Spleen (tissue), 11 donors: ENCODE measurements around the gene ENTPD8. TPM values are rescaled to one million over a fixed set of nuclear protein-coding genes. Genes with fewer than 3 reads are reported as not detected.

Source experiments
- DNase-seq: peaks from one replicate; pipeline ENCODE4 v3.0.0-alpha.2; 2020
- H3K27ac ChIP-seq, 8 donors: fragments of 200-600 bp; sonication (generic) in 7 of 8; 1 replicate in 4 of 8; 2 replicates in 4 of 8; pipeline versions ENCODE4 v1.5.0 to v1.8.0; 2016 to 2021; ENCODE audit warnings: inconsistent platforms in 4 of 8, mild to moderate bottlenecking in 4 of 8, moderate library complexity in 1 of 8
- H3K27me3 ChIP-seq, 7 donors: fragments of 200-600 bp; sonication (generic) in 6 of 7; replicated peaks in 1 of 7; 1 replicate in 4 of 7; 2 replicates in 3 of 7; pipeline versions ENCODE4 v1.5.0 to v1.8.0; 2016 to 2021; ENCODE audit warnings: inconsistent platforms in 3 of 7, mild to moderate bottlenecking in 1 of 7
- H3K36me3 ChIP-seq, 6 donors: fragments of 200-600 bp; sonication (generic) in 5 of 6; 1 replicate in 4 of 6; 2 replicates in 2 of 6; pipeline versions ENCODE4 v1.5.0 to v1.8.0; 2016 to 2021; ENCODE audit warnings: inconsistent platforms in 2 of 6
- H3K4me1 ChIP-seq, 6 donors: fragments of 200-600 bp; sonication (generic) in 5 of 6; 1 replicate in 3 of 6; 2 replicates in 3 of 6; pipeline versions ENCODE4 v1.5.0 to v1.8.0; 2016 to 2021; ENCODE audit warnings: inconsistent platforms in 3 of 6
- H3K4me3 ChIP-seq, 8 donors: fragments of 200-600 bp; sonication (generic) in 7 of 8; 1 replicate in 4 of 8; 2 replicates in 4 of 8; pipeline versions ENCODE4 v1.5.0 to v1.8.0; 2016 to 2021; ENCODE audit warnings: inconsistent platforms in 4 of 8, mild to moderate bottlenecking in 4 of 8, moderate library complexity in 2 of 8
- H3K9me3 ChIP-seq, 8 donors: fragments of 200-600 bp; sonication (generic) in 7 of 8; 1 replicate in 4 of 8; 2 replicates in 4 of 8; pipeline versions ENCODE4 v1.5.0 to v1.8.0; 2016 to 2021; ENCODE audit warnings: inconsistent platforms in 4 of 8
- CTCF ChIP-seq, 11 experiments: fragments of 200-600 bp in 7 of 11; fragments of 450-650 bp in 4 of 11; sonication (generic) in 4 of 11; IDR thresholded peaks in 8 of 11; conservative IDR thresholded peaks in 3 of 11; 1 replicate in 7 of 11; 2 replicates in 4 of 11; pipeline versions ENCODE4 v1.4.0 to v1.8.0; 2016 to 2021; ENCODE audit warnings: antibody characterized with exemption in 11 of 11, inconsistent platforms in 4 of 11, mild to moderate bottlenecking in 1 of 11
- POLR2A ChIP-seq, 3 donors: fragments of 450-650 bp; IDR thresholded peaks; one replicate each; pipeline ENCODE4 v1.5.1; 2017; ENCODE audit warnings: antibody characterized with exemption in 3 of 3, mild to moderate bottlenecking in 1 of 3
- POLR2AphosphoS5 ChIP-seq, 3 donors: sonication (generic); formaldehyde crosslinking; IDR thresholded peaks; one replicate each; pipeline ENCODE4 v1.5.1; 2017; ENCODE audit warnings: antibody characterized with exemption in 3 of 3
- WGBS, 5 donors: extraction: QIAGEN DNeasy Blood & Tissue Kit in 3 of 5; methylation state at CpG; one replicate each; pipeline versions ENCODE4 v1.1.5 to v1.1.7; 2013 to 2018; 5-methylcytosine and 5-hydroxymethylcytosine counted together
- intact Hi-C: fragments of 100-400 bp; cut with DNase I; formaldehyde crosslinking; loops from one replicate; pipeline ENCODE4 v1.15.0; 2023; ENCODE audit warnings: low total_unique reads
- polyA plus RNA-seq, 3 donors: library from polyadenylated mRNA; stranded (reverse); fragments of 200-250 nt; gene quantifications; one replicate each; pipeline ENCODE4 v1.2.1, GENCODE V29; 2013
- total RNA-seq, 7 donors: library from RNA; depleted of rRNA in 3 of 7; stranded (reverse); fragments of >200 nt in 3 of 7; fragmentation: NEBNext Ultra II Directional in 4 of 7; extraction: Animal tissue kit (Norgen Biotek cat#: 25700) in 4 of 7; gene quantifications; one replicate each; pipeline versions ENCODE4 v1.1.0 to v1.2.1, GENCODE V29; 2016 to 2021
- donor health status: healthy with polysubstance abuse.
- donor health status: DM: no; HTN: no; CAD: no; lungs with moderate emphysema.
- donor health status: DM: no; HTN: no; CAD: no.
- donor health status: Bipolar disorder and iron deficiency.
- donor health status: healthy.
- donor health status: DM: no; HTN: no; CAD: no.
- donor health status: DM: yes; HTN: yes; CAD: no.

The ENTPD8 gene
- total and polyA plus RNA-seq, 10 donors, result 0.07 to 0.37 (median 0.18) TPM; not detected in 4

GRCh38 chr9:137390553-137391410, 50.4 kb downstream of the ENTPD8 start:
- H3K27me3 ChIP-seq, result no peaks in the 10 kb centered on the region
- H3K36me3 ChIP-seq, result peaks cover 0 to 59% (median 0%) of the 10 kb centered on the region in 6 donors
- no peaks in the 10 kb centered on the region for H3K9me3 ChIP-seq
- H3K27ac ChIP-seq, result peak overlapping the region; percentile 46 to 89 (median 82)
- TF ChIP-seq POLR2A (IDR thresholded peaks at IDR 0.05) (no peak), POLR2AphosphoS5 (IDR thresholded peaks at IDR 0.05) (peak; percentile 21 to 55 (median 31)), CTCF (IDR thresholded peaks at IDR 0.05 in 8 of 11, conservative IDR thresholded peaks at IDR 0.05 in 3 of 11) (no peak)
- DNase-seq, result no peak
- H3K4me1 ChIP-seq, result peaks cover 5 to 63% (median 35%) of the 10 kb centered on the region in 6 donors
- H3K4me3 ChIP-seq, result no peak overlapping the region
- intact Hi-C loops, result no loop called here
- WGBS, 5 donors, result 56 to 78% (median 69%) methylated on average over 34 to 42 of the region's 42 CpGs

- H3K9me3 ChIP-seq, result no peaks in the 10 kb centered on the region
- H3K4me3 ChIP-seq, result no peak overlapping the region
- intact Hi-C loops, result no loop called here
- peaks cover 5 to 56% (median 35%) of the 10 kb centered on the region in 6 donors for H3K4me1 ChIP-seq
- TF ChIP-seq CTCF (IDR thresholded peaks at IDR 0.05 in 8 of 11, conservative IDR thresholded peaks at IDR 0.05 in 3 of 11) (no peak), POLR2AphosphoS5 (IDR thresholded peaks at IDR 0.05) (no peak), POLR2A (IDR thresholded peaks at IDR 0.05) (no peak)
- DNase-seq, result no peak
- no peaks in the 10 kb centered on the region for H3K27me3 ChIP-seq
- H3K36me3 ChIP-seq, result peaks cover 0 to 58% (median 0%) of the 10 kb centered on the region in 6 donors
- peak overlapping the region in 3 of 8 donors; percentile 75 to 79 (median 78) for H3K27ac ChIP-seq
- WGBS, 5 donors, result 93 to 97% (median 94%) methylated on average over 13 of the region's 13 CpGs
Measured at GRCh38 chr9:137389428-137389746, 51.8 kb downstream of the ENTPD8 start.

GRCh38 chr9:137388589-137389427, 52.3 kb downstream of the ENTPD8 start:
- no peak for DNase-seq
- Histone ChIP-seq H3K4me3 (no peak overlapping the region), H3K4me1 (peaks cover 5 to 56% (median 35%) of the 10 kb centered on the region in 6 donors), H3K36me3 (peaks cover 0 to 57% (median 0%) of the 10 kb centered on the region in 6 donors), H3K27ac (peak overlapping the region in 5 of 8 donors; percentile 75 to 79 (median 78)), H3K27me3 (no peaks in the 10 kb centered on the region), H3K9me3 (no peaks in the 10 kb centered on the region)
- intact Hi-C loops, result no loop called here
- TF ChIP-seq CTCF (IDR thresholded peaks at IDR 0.05 in 8 of 11, conservative IDR thresholded peaks at IDR 0.05 in 3 of 11), result no peak
- TF ChIP-seq POLR2A (IDR thresholded peaks at IDR 0.05), result no peak
- no peak for TF ChIP-seq POLR2AphosphoS5 (IDR thresholded peaks at IDR 0.05)
- WGBS, 5 donors, result 73 to 84% (median 82%) methylated on average over 30 to 47 of the region's 47 CpGs
